Head of caudate nucleus (tissue), 42 donors: Measurements from ENCODE around the gene GAK.

Experiments
- DNase-seq, 42 donors: peaks; one replicate each; pipeline versions ENCODE4 v3.0.0 to v3.0.0-alpha.2; 2020 to 2021; ENCODE audit warnings: mixed read lengths in 7 of 42
- intact Hi-C: fragments of 100-400 bp; cut with DNase I; formaldehyde crosslinking; loops from one replicate; pipeline ENCODE4 v1.15.0; 2022

Gene GAK

DNA sequence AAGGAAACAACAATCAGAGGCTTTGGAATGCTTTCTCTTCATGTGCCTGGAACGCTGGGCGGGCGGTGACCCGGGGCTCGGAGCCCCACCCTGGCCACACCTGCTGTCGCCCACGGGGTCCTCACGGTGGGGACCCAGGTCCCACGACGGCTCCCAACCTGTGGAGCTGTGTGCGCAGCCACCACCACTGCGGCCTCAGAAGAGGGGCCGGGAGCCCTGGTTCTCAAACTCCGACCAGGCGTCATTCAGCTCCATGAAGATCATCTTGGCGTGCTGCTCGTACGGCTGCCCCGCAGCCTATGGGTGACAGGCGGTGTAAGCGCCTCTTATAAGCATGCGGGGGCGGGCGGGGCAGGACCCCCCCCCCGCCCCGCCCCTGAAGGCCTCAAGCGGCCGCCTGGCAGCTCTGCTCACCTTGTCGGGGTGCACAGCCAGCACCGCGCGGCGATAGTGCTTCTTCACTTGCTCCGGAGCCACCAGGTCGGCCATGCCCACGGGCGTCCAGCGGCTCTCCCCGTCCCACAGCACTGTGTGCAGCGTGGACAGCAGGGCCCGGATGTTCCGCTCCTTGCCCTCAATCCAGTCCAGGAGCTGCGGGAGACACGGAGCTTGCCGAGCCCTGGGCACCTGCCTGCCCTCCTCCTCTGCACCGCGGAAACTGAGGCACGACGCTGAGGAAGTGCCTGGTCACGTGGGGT lies 82.5 kb downstream of the GAK start:
- peak in 1 of 42 donors; percentile 4 for DNase-seq
- intact Hi-C loops: no loop called here

DNA sequence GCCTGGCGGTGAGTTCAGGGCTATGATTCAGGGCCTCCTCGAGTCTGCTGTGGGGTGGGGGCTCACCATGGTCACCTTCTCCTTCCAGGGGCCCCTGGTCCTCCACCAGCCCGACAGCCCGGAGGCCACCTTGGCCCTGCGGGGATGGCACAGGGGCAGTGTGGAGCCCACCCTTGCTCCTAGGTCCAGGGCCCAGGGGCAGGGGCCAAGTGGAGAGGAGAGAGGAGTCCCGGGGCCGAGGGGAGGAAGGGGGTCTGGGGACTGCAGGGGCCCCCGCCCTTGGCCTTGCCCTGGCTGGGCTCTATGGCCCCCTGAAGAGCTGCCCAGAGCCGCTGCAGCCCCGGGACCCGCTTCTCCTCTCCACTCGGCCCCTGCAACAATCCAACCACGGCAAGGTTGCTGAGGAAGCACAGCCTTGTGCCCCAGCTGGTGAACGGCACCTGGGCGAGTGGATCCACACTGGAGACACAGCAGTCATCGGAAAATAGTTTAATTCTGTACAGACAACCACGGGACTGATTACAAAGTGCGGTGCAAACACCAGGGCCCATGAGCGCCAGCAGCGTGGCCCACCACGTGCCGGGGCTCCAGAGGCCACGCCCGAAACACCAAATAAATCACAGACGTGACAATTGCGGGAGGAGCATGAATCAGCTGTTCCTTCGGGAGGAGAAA lies 83.2 kb downstream of the GAK start:
- intact Hi-C loops: no loop called here
- DNase-seq: peak in 1 of 42 donors; percentile 3

DNA sequence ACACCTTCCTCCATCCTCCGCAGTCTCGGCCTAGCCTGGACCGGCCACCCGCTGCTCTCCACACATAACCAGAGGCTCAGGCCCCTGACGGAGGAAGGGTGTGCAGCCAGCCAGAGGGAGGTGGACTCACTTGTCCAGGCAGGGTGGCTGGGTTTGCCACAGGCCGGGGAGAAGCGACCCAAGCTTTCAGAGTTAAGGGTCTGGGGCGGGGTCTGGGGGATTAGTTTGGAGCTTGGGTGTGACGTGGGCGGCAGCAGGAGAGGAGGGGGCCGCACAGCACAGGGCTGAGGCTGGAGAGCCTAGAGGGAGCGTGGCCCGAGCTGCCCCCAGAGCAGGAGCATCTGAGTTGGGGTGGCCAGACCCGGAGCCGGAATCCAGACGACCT lies 83.8 kb downstream of the GAK start:
- intact Hi-C loops: no loop called here
- DNase-seq: peak in 1 of 42 donors; percentile 3

DNA sequence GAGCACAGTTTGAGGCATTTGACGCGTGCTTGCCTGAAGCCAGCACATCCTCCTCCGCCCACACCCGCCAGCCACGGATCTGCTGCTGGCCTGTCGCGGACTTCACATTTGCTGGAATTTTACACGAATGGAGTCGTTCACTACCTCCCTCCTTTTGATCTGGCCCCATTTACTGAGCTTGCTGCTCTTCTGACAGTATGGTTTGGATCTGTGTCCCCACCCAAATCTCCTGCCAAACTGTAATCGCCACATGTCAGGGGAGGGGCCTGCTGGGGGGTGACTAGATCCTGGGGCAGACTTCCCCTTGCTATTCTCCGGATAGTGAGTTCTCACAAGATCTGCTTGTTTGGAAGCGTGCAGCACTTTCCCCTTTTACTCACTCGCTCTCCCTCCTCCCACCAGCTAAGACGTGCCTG lies 86.3 kb downstream of the GAK start:
- intact Hi-C loops: no loop called here
- peak in 1 of 42 donors; percentile 5 for DNase-seq

DNA sequence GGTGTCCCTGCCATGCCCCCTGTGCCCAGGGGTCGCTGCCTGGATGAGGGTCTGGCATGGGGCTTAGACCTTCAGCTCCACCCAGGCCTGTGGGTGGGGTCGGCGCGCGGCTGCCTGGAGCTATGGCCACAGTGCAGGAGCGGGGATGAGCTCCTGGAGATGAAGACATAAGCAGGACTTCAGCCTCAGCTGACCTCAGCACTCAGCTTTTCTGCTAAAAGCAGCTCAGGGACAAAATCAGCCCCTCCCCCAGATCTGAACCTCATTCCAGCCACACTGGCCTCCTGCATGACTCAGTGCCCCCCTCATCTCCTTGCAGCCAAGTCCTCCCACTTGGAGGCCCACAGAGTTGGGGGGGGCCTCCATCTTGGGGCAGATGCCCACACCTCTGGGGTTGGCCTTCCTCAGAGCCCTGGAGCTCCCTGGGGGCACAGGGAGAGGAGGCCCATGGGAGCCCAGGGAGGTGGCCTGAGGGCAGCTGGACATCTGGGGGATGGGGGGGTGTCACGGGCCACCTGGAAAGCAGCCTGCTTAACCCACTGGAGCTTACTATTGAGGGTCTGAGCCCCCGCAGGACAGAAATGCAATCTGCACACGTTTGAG lies 86.8 kb downstream of the GAK start:
- intact Hi-C loops: no loop called here
- no peak for DNase-seq

DNA sequence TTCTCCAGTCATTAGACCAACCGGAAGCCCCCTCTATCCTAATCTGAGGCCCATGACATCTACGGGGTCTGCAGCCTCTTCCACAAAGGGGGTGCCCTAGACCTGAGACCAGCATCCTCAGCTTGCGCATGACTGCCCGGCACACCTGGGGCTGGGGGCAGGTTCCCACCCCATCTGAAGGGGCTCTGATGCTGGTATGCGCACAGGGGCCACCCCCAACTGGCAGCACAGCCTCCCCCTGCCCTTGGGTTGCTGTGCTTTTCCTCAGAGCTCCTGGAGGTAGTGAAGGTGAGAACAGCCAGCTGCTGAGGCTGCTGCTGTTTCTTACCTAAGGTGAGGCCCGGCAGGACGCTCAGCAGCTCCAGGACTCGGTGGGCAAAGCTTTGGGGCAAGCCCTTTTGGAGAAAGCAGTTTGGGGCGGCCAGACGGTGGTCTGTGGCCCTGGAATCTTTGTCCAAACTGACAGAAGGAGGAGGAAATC lies 87.3 kb downstream of the GAK start:
- no peak for DNase-seq
- intact Hi-C loops: no loop called here

DNA sequence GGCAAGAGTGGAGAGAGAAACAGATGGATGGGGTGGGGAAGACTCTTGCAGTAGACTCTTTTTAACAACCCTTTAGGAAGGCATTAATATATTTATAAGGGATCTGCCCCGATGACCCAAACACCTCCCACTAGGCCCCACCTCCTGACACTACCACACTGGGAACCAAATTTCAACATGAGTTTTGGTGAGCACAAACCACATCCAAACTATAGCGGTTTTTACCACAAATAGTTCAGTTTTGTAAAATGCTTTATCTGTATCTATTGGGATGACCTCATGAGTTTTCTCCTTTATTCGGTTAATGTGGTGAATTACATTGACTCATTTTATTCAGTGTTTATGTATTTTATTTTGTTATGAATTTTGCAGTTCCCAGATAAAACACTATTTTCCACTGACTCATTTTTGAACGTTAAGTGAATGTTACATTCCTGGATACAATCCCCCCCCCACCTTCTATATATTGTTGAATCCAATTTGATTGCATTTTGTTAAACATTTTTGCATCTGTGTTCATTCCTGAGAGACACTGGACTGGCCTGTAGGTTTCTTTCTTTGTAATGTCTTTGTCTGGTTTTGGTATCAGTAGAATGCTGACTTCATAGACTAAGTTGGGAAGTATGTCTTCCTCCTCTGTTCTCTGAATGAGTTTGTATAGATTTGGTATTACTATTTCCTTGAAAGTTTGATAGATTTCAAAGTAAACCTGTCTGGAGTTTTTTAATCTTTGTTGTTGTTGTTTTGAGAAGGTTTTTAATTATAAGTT lies 92.3 kb downstream of the GAK start:
- DNase-seq: no peak
- intact Hi-C loops: no loop called here

DNA sequence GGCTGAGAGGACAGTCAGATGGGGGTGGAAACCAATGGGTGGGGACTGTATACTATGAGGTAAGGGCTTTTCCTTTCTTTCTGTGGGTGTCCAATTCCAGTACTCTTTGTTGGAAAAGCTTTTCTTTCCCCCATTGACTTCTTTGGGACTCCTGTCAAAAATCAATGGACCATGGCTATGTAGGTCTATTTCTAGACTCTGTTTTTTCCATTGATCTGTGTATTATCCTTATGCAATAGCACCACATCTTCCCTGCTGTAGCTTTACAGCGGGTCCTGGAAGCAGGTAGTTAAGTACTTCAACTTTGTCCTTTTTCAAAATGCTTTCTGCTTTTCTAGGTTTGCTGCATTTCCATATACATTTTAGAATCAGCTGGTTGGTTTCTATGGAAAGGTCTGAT lies 94.3 kb downstream of the GAK start:
- intact Hi-C loops: no loop called here
- no peak for DNase-seq

DNA sequence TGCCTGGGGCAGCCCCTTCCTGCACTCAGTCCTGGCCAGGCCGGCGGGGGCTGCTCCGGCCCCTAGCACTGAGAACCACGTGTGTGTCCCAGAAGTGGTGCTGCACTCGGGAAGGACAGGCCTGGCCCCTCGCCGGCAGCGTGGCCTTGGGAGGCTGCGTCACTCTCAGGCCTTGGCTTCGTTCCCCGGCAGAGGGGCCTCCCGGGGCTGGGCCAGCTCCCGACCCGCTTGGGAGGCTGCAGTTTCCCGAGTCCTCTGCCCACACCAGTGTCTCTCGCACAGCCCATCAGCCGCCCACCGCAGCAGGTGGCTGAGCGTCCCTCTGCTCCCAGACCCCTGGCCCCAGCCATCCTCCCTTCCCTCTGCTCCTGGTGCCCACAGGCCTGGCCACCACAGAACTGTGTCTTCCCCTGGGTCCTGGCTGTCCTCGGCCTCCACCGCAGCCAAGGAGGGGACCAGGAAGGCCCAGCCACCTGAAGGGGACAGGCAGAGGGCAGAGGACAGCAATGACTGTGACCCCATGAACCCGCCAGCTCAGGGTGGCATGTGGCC lies 95.3 kb downstream of the GAK start:
- peak in 1 of 42 donors; percentile 45 for DNase-seq
- intact Hi-C loops: no loop called here

DNA sequence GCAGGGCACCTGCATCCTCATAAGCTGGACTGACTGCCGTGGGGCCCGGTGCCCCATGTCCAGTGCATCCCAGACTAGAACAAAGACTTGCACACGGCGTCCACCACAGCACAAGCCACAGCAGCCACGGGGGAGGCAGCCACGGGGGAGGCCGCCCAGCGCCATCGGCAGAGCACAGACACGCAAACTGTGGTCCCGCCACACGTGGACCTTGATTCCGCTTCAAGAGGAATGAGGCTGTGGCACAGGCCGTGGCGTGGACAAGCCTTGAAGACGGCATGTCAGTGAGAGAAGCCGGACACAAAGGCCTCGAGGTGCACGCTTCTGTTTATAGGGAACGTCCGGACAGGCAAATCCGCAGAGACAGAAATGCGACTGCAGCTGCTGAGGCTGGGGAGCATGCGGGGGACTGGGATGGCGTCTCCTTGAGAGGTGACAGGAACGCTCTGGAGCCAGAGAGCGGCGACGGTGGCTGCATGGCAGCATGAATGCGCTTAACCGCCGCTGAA lies 96.1 kb downstream of the GAK start:
- intact Hi-C loops: no loop called here
- DNase-seq: peak in 1 of 42 donors; percentile 8

DNA sequence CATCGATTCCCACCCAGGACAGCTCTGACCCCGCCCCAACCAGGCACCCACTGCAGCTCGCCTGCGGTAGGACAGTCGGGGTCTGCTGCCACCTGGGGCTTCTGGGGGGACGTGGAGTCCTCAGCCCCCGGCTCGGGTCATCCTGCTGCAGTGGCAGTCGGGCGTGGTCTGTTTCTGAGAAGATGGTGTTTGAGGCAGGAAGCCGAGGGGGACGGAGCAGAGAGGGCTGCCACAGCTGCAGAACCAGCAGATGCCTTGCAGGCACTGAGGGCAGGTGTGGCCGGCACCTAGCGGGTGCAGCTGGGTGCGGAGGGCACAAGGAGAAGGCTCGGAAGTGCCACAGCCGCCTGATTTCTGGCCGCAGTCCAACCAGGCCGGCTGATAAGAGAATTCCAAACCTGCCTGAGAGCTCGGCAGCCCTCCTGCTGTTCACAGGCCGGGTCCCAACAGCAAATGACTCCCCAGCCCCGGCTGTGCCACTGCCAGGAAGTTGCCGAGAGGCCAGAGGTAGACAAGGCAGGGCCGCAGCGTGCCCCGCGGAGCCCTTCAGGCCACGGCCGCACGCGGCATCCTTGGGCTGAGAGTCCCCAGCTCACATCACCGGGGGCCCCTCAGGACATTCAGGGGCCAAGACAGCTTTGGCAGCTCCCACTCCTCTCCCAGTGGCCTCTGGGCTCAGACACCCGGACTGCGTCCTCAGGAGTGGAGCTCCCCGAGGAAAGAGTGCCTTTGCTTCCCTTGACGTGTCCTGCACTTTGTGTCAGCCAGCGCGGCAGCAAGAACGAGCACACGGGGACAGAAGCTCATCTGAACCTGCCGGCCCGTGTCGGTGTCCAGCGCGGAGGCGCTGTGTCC lies 96.7 kb downstream of the GAK start:
- intact Hi-C loops: no loop called here
- peak in 2 of 42 donors; percentile 2 to 11 for DNase-seq

DNA sequence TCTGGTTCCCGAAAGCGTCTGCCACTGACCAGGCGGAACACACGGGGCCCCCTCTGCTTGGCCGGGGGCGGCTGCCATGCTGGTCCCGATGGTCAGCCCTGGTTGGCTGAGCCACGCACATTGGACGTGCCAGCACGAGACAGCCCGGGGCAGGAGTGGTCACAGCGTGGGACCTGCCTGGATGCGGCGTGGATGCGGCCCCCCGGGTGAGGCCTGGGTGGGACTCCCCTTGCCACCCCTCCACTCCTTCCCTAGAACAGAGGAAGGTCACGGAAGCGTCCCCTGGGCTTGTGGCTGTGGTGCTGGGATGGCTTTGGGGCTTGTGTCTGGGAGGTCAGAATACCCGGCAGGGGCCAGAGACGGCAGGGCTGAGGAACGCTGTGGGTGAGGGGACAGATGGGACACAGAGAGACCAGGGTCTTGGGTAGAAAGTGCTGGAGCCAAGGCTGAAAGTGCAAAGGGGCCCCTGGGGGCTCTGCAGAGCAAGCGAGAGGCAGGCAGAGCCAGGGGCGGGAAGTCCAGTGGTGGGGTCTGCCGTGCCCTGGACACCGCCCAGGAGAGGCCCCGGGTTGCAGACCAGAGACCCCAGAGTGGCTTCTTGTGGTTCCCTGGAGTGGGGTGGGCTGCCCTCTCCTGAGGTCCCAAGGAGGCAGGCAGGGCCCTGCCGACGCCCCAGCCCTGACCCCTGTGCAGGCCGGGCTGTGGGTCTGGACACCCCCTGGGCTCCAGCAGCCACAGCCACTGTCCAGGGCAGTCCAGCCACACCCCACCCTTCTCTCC lies 97.6 kb downstream of the GAK start:
- intact Hi-C loops: no loop called here
- peak in 1 of 42 donors; percentile 5 for DNase-seq

DNA sequence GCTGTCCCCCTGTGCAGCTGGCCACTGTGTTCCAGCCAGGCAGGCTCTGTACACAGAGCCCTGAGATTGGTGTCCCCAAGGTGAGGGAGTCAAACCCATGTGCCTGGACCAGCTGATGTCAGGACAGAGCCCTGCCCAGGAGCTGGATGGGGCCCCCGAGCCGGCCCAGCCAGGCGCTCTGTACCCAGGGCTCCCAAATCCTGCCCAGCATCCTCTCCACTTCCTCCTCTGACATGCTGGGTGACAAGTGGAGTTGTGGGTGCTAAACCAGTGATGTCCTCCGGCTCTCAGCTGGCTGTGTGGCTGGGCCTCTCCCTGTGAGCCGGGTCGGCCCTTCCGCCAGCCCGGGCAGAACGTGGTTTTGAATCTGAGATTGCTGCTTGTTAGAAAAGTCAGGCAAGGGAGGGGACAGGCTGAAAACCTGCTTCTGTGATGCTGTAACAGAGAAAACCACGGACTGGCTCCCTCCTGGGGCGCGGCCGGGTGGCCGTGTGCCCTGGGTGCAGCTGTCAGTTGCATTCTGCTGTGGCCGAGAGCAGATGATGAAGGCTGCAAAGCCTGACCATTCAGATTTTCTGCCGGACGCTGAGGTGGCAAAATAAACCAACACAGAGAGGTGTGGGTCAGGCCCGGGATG lies 98.3 kb downstream of the GAK start:
- no peak for DNase-seq
- intact Hi-C loops: no loop called here

DNA sequence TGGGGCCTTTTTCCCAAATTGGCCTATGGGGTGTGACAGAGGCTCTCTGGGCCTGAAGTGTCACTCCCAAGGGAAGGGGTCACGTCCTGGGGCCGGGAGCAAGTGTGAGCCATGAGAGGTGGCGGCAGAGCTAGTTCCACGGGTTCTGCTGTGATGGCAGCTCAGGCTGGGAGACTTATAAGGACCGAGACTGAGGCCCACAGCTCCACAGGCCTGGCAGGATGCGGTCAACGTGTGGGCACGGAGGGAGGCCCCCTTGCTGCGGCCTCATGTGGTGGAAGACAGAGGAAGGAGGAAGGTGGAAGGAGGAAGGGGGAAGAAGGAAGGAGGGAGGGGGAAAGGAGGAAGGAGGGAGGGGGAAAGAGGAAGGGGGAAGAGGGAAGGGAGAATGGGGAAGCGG lies 99.0 kb downstream of the GAK start:
- DNase-seq: peak in 2 of 42 donors; percentile 4 to 8
- intact Hi-C loops: no loop called here

DNA sequence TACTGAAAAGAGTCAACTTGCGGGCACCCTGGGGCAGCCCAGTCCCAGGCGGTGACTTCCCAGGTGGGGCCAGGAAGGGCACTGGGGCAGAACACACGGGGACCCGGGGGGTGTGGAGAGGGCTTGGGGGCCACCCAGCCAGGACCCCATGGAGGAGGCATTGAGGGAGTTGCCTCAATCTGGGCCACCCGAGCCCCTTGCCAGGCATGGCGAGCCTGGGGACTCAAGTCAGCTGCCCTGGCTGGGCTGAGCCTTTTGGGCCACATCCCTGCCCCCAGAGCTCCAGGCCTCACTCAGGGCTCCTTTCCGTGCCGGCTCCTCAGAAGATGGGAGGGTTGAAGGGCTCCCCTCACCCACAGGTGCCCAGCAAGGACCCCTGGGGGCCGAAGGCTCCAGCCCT lies 99.6 kb downstream of the GAK start:
- peak in 2 of 42 donors; percentile 5 to 9 for DNase-seq

DNA sequence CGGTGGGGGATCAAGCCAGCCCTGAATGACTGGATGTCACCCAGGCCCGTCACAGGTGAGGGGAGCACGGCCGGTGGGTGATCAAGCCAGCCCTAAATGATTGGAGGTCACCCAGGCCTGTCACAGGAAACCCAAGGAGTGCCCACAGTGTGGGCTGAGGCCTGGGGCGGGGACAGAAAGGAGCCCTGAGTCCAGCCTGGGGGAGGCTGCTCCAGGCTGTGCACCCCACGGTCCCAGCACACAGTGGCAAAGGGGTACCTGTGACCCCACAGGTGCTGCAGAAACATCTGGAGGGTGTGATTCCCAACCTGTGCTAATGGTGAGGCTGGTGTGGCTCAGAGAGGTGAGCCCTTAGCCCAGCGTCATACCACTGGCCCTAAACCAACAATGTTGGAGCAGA lies 100.0 kb downstream of the GAK start:
- intact Hi-C loops: no loop called here
- DNase-seq: no peak

More for the DNA sequence above, 99.6 kb downstream of the GAK start:
- intact Hi-C loops: no loop called here

DNA sequence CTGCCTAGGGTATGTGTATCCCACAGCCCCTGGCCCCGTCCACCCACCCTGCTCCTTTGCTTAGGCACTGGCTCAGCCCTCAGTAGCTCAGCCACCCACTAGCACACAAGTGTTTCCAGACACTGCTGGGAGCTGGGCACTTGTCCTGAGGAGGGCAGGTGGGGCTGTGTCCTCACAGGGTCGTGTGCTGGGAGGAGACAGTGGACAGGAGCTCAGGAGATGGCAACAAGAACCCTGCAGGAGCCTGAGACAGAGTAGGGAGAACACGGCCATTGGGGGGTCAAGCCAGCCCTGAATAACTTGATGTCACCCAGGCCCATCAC lies 100.7 kb downstream of the GAK start:
- intact Hi-C loops: no loop called here
- peak in 2 of 42 donors; percentile 4 to 7 for DNase-seq
